PC-9 (cell line): Measurements from ENCODE around the gene EPC2. TPM values are rescaled to one million over a fixed set of nuclear protein-coding genes. Genes with fewer than 3 reads are reported as not detected.

Experiments used
- BruUV-seq: library from RNA; stranded (reverse); fragments of 400-500 nt; replicated peaks from 2 replicates; lab custom pipeline; 2021; lab: Mats Ljungman, UMichigan
- CTCF ChIA-PET: fragments of 300-600 bp; sonication (Branson Sonifier 250); formaldehyde crosslinking; loops from one replicate; lab custom pipeline; 2022; ENCODE audit warnings: antibody characterized with exemption; lab: Charles Lee
- POLR2A ChIA-PET: fragments of 300-600 bp; sonication (Branson Sonifier 250); formaldehyde crosslinking; loops from one replicate; lab custom pipeline; 2022; ENCODE audit warnings: antibody characterized with exemption; ENCODE audit not compliant: unreplicated experiment; lab: Charles Lee
- DNase-seq, 2 experiments: peaks; one replicate each; pipeline versions ENCODE4 v3.0.0 to v3.0.0-alpha.2; 2015 to 2022; ENCODE audit warnings: mixed read lengths in 1 of 2
- H2AFZ ChIP-seq: fragments of 200-600 bp; sonication (generic); 2 replicates; pipeline ENCODE4 v1.8.1; 2017; ENCODE audit warnings: antibody characterized with exemption
- H3F3A ChIP-seq: fragments of 200-600 bp; sonication (generic); 2 replicates; pipeline ENCODE4 v1.8.1; 2017; ENCODE audit warnings: antibody characterized with exemption, mild to moderate bottlenecking, low read depth; ENCODE audit not compliant: insufficient read depth
- H3K27ac ChIP-seq: fragments of 200-600 bp; sonication (generic); 2 replicates; pipeline ENCODE4 v1.6.1; 2016; ENCODE audit warnings: mixed run types
- H3K27me3 ChIP-seq: fragments of 200-600 bp; sonication (generic); 2 replicates; pipeline ENCODE4 v1.6.1; 2016; ENCODE audit warnings: low read depth, mixed run types; ENCODE audit not compliant: insufficient read depth
- H3K36me3 ChIP-seq: fragments of 200-600 bp; sonication (generic); 2 replicates; pipeline ENCODE4 v1.6.1; 2016; ENCODE audit warnings: low read depth, mixed run types
- H3K4me1 ChIP-seq: fragments of 200-600 bp; sonication (generic); replicated peaks from 2 replicates; pipeline ENCODE4 v1.6.1; 2016; ENCODE audit warnings: mixed run types; ENCODE audit not compliant: insufficient read depth
- H3K4me2 ChIP-seq: fragments of 200-600 bp; sonication (generic); 2 replicates; pipeline ENCODE4 v1.6.1; 2017; ENCODE audit warnings: mixed run types
- H3K4me3 ChIP-seq: fragments of 200-600 bp; sonication (generic); 2 replicates; pipeline ENCODE4 v1.6.1; 2016; ENCODE audit warnings: mixed run types
- H3K79me2 ChIP-seq: fragments of 200-600 bp; sonication (generic); 2 replicates; pipeline ENCODE4 v1.6.1; 2017; ENCODE audit warnings: low read depth, mixed run types
- H3K9me2 ChIP-seq: fragments of 200-600 bp; sonication (generic); 2 replicates; pipeline ENCODE4 v1.8.1; 2017; ENCODE audit warnings: mild to moderate bottlenecking; ENCODE audit not compliant: insufficient read depth
- H3K9me3 ChIP-seq: fragments of 200-600 bp; sonication (generic); 2 replicates; pipeline ENCODE4 v1.8.1; 2016; ENCODE audit warnings: low read depth; ENCODE audit not compliant: insufficient read depth
- H4K20me1 ChIP-seq: fragments of 200-600 bp; sonication (generic); 2 replicates; pipeline ENCODE4 v1.8.1; 2017; ENCODE audit not compliant: insufficient read depth
- EZH2 ChIP-seq: fragments of 200-600 bp; sonication (generic); IDR thresholded peaks from 2 replicates; pipeline ENCODE4 v1.8.0; 2017; ENCODE audit warnings: antibody characterized with exemption, low read depth
- intact Hi-C: fragments of 100-400 bp; cut with micrococcal nuclease; formaldehyde crosslinking; loops from one replicate; pipeline ENCODE4 v1.10.0; 2022; ENCODE audit not compliant: unreplicated experiment
- total RNA-seq: library from RNA; stranded (reverse); gene quantifications from 2 replicates; pipeline ENCODE4 v1.2.3, GENCODE V29; 2021
- TF ChIP-seq, protein P1 (sequence below): fragments of 200-600 bp; sonication (generic); conservative IDR thresholded peaks from 2 replicates; pipeline ENCODE4 v1.6.1; 2017; ENCODE audit warnings: mixed run types, antibody characterized with exemption, mild to moderate bottlenecking, moderate library complexity

The EPC2 gene
- total RNA-seq, 1 experiment from 2014 or later, result 29.8 TPM

DNA sequence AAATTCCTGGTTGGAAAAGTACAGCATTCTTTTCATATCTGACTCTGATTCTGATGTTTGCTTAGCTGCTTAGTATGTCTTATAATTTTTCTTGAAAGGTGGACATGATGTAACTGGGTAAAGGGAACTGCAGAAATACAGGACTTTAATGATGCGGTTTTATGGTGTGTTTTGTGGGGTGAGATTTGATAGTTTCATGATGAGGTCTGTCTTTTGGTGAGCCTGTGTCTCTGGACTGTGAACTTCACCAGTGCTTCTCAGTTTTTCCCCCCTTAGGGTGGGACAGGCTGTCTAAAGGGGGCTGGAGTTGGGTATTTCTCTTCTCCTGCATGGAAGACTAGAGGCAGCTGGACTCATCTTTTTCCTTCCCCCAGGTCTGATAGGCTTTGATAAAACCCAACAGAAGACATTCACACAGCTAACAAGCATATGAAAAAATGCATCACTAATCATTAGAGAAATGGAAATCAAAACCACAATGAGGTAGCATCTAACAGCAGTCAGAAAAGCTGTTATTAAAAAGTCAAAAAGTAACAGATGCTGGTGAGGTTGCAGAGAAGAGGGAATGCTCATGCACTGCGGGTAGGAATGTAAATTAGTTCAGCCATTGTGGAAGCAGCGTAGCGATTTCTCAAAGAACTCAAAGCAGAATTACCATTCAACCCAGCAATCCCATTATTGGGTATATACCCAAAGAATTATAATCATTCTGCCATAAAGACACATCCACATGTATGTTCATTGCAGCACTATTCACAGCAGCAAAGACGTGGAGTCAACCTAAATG lies 77.6 kb downstream of the EPC2 start:
- Histone ChIP-seq H4K20me1 (peaks cover 22% of the 10 kb centered on the region), H3K27me3 (no peaks in the 10 kb centered on the region), H3K79me2 (peaks cover 88% of the 10 kb centered on the region), H3K9me3 (no peaks in the 10 kb centered on the region), H2AFZ (no peak overlapping the region), H3F3A (peaks cover 4% of the 10 kb centered on the region; the same call in 1 of the 2 replicates), H3K4me1 (peaks cover 20% of the 10 kb centered on the region; the same call in 1 of the 2 replicates), H3K9me2 (no peaks in the 10 kb centered on the region), H3K4me3 (no peak overlapping the region), H3K4me2 (no peak overlapping the region), H3K27ac (no peak overlapping the region), H3K36me3 (0 out of 2 replicates have a peak, but pooled peaks cover 5% of the 10 kb centered on the region)
- no TSS peak for BruUV-seq
- intact Hi-C loops, result no loop called here
- DNase-seq, result no peak
- ChIA-PET POLR2A (no interaction called here), CTCF (no interaction called here)
- TF ChIP-seq EZH2, result no peak
- TF ChIP-seq, protein P1, sequence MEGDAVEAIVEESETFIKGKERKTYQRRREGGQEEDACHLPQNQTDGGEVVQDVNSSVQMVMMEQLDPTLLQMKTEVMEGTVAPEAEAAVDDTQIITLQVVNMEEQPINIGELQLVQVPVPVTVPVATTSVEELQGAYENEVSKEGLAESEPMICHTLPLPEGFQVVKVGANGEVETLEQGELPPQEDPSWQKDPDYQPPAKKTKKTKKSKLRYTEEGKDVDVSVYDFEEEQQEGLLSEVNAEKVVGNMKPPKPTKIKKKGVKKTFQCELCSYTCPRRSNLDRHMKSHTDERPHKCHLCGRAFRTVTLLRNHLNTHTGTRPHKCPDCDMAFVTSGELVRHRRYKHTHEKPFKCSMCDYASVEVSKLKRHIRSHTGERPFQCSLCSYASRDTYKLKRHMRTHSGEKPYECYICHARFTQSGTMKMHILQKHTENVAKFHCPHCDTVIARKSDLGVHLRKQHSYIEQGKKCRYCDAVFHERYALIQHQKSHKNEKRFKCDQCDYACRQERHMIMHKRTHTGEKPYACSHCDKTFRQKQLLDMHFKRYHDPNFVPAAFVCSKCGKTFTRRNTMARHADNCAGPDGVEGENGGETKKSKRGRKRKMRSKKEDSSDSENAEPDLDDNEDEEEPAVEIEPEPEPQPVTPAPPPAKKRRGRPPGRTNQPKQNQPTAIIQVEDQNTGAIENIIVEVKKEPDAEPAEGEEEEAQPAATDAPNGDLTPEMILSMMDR, result no peak

DNA sequence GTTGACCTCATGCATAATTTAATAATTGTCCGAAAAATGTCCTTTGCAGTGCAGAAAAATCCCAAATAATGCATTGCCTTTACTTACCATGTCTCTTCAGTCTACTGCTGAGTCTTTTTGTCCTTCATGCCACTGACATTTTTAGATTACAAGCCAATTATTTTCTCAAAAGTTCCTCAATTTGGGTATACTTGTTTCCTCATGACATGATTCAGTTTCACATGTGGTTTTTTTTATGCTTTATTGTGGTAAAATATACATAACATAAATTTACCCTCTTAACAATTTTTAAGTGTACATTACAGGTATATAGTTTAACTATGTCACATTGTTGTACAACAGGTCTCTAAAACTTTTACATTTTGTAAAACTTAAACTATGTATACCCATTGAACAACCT lies 81.0 kb downstream of the EPC2 start:
- no peak overlapping the region for H3K4me2 ChIP-seq
- peaks cover 85% of the 10 kb centered on the region for H3K79me2 ChIP-seq
- no peaks in the 10 kb centered on the region for H3K27me3 ChIP-seq
- ChIA-PET CTCF (no interaction called here), POLR2A (no interaction called here)
- H3K9me2 ChIP-seq, result no peaks in the 10 kb centered on the region
- no peak overlapping the region for H3K4me3 ChIP-seq
- H3F3A ChIP-seq, result no peaks in the 10 kb centered on the region
- H3K4me1 ChIP-seq, result 0 out of 2 replicates have a peak, but pooled peaks cover 10% of the 10 kb centered on the region
- BruUV-seq, result no TSS peak
- 0 out of 2 replicates have a peak, but pooled peaks cover 5% of the 10 kb centered on the region for H3K36me3 ChIP-seq
- TF ChIP-seq EZH2, result no peak
- TF ChIP-seq, protein P1, result no peak
- no peaks in the 10 kb centered on the region for H3K9me3 ChIP-seq
- no peak for DNase-seq
- H2AFZ ChIP-seq, result no peak overlapping the region
- H3K27ac ChIP-seq, result no peak overlapping the region
- intact Hi-C loops, result no loop called here
- H4K20me1 ChIP-seq, result peaks cover 31% of the 10 kb centered on the region

DNA sequence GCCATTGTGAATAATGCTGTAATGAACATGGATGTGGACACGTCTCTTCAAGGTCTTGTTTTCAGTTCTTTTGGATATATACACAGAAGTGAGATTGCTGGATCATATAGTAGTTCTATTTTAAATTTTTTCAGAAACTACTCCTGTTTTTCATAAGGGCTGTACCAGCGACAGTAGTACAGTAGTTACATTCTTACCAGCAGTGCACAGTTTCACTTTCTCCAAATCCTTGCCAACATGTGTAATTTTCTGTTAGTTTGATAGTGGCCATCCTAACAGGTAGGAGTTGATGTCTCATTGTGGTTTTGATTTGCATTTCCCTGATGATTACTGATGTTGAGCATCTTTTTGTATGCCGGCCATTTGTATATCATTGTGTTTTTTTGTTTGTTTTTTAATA lies 81.7 kb downstream of the EPC2 start:
- H3K36me3 ChIP-seq, result 0 out of 2 replicates have a peak, but pooled peaks cover 5% of the 10 kb centered on the region
- H3K4me2 ChIP-seq, result no peak overlapping the region
- H2AFZ ChIP-seq, result no peak overlapping the region
- no peak for DNase-seq
- no peak overlapping the region for H3K4me3 ChIP-seq
- no TSS peak for BruUV-seq
- CTCF ChIA-PET, result no interaction called here
- POLR2A ChIA-PET, result no interaction called here
- 0 out of 2 replicates have a peak, but pooled peaks cover 6% of the 10 kb centered on the region for H3K4me1 ChIP-seq
- peaks cover 31% of the 10 kb centered on the region for H4K20me1 ChIP-seq
- TF ChIP-seq EZH2, result no peak
- TF ChIP-seq, protein P1, result no peak
- no peaks in the 10 kb centered on the region for H3K27me3 ChIP-seq
- H3F3A ChIP-seq, result no peaks in the 10 kb centered on the region
- no peaks in the 10 kb centered on the region for H3K9me3 ChIP-seq
- H3K27ac ChIP-seq, result no peak overlapping the region
- no peaks in the 10 kb centered on the region for H3K9me2 ChIP-seq
- intact Hi-C loops, result no loop called here
- peaks cover 79% of the 10 kb centered on the region for H3K79me2 ChIP-seq
